H1 (cell line): ENCODE data around the gene PODN. TPM values are rescaled to one million over a fixed set of nuclear protein-coding genes. Genes with fewer than 3 reads are reported as not detected.

Experiments used
- CTCF ChIA-PET: fragments of 300-600 bp; sonication (Branson Sonifier 250); formaldehyde crosslinking; loops from one replicate; lab custom pipeline; 2021; ENCODE audit not compliant: partially characterized antibody; lab: Charles Lee
- POLR2A ChIA-PET: fragments of 300-600 bp; sonication (Branson Sonifier 250); formaldehyde crosslinking; loops from one replicate; lab custom pipeline; 2021; ENCODE audit warnings: inconsistent platforms; ENCODE audit not compliant: partially characterized antibody; lab: Charles Lee
- DNase-seq, 2 experiments: peaks; one replicate each; pipeline versions ENCODE4 v3.0.0 to v3.0.0-alpha.2; 2010 to 2022; ENCODE audit warnings: low spot score in 2 of 2, low read depth in 1 of 2, mixed read lengths in 1 of 2
- FAIRE-seq: peaks from 2 replicates; lab custom pipeline; 2011; peaks lifted over from hg19 to GRCh38; lab: Jason Lieb, UNC
- H2AFZ ChIP-seq: 2 replicates; pipeline ENCODE4 v1.8.1; 2012; ENCODE audit warnings: low read length, inconsistent platforms
- H2AK5ac ChIP-seq: 2 replicates; pipeline ENCODE4 v1.6.1; 2013; ENCODE audit warnings: low read depth, low read length
- H2BK120ac ChIP-seq: replicated peaks from 2 replicates; pipeline ENCODE3; 2013; ENCODE audit warnings: low read depth, low read length, inconsistent platforms
- H2BK12ac ChIP-seq: 2 replicates; pipeline ENCODE4 v1.6.1; 2013; ENCODE audit warnings: low read depth, low read length
- H2BK15ac ChIP-seq: 2 replicates; pipeline ENCODE4 v1.6.1; 2013; ENCODE audit warnings: low read length
- H2BK20ac ChIP-seq: 2 replicates; pipeline ENCODE4 v1.6.1; 2013; ENCODE audit warnings: low read length
- H2BK5ac ChIP-seq: 2 replicates; pipeline ENCODE4 v1.6.1; 2013; ENCODE audit warnings: low read depth, low read length
- H3K14ac ChIP-seq: 2 replicates; pipeline ENCODE4 v1.6.1; 2013; ENCODE audit warnings: inconsistent platforms; ENCODE audit not compliant: insufficient read length
- H3K18ac ChIP-seq: 2 replicates; pipeline ENCODE4 v1.6.1; 2013; ENCODE audit warnings: low read length; ENCODE audit errors: extremely low read depth
- H3K23ac ChIP-seq: 2 replicates; pipeline ENCODE4 v1.6.1; 2013; ENCODE audit warnings: inconsistent platforms; ENCODE audit not compliant: insufficient read length
- H3K23me2 ChIP-seq: 2 replicates; pipeline ENCODE4 v1.6.1; 2013; ENCODE audit warnings: low read depth, low read length
- H3K27ac ChIP-seq: 2 replicates; pipeline ENCODE4 v1.6.1; 2011; ENCODE audit warnings: low read depth, low read length, inconsistent platforms
- H3K27me3 ChIP-seq, 4 experiments: replicated peaks in 1 of 4; 1 replicate in 1 of 4; 2 replicates in 3 of 4; pipeline versions ENCODE4 v1.6.1 to v1.8.1; 2011 to 2013; ENCODE audit warnings: low read length in 3 of 4, mild to moderate bottlenecking in 3 of 4, inconsistent platforms in 2 of 4, mixed read lengths in 2 of 4, moderate library complexity in 1 of 4; ENCODE audit not compliant: control insufficient read depth in 3 of 4, insufficient read depth in 3 of 4; ENCODE audit errors: extremely low read depth in 1 of 4
- H3K36me3 ChIP-seq, 4 experiments: 2 replicates each; pipeline versions ENCODE4 v1.6.1 to v1.8.1; 2011 to 2013; ENCODE audit warnings: mild to moderate bottlenecking in 4 of 4, low read length in 3 of 4, moderate library complexity in 2 of 4, control low read depth in 1 of 4, inconsistent platforms in 1 of 4; ENCODE audit not compliant: insufficient read depth in 4 of 4, control insufficient read depth in 2 of 4
- H3K4ac ChIP-seq: replicated peaks from 2 replicates; pipeline ENCODE3; 2013; ENCODE audit warnings: low read length, low read depth, mixed read lengths, inconsistent platforms; ENCODE audit not compliant: insufficient read length
- H3K4me1 ChIP-seq, 4 experiments: replicated peaks in 1 of 4; 1 replicate in 1 of 4; 2 replicates in 3 of 4; pipeline versions ENCODE4 v1.6.1 to v1.8.1; 2011 to 2013; ENCODE audit warnings: low read length in 3 of 4, inconsistent platforms in 2 of 4, mixed read lengths in 1 of 4; ENCODE audit not compliant: insufficient read depth in 4 of 4, control insufficient read depth in 3 of 4
- H3K4me2 ChIP-seq, 2 experiments: 2 replicates each; pipeline versions ENCODE4 v1.6.1 to v1.8.1; 2011 to 2013; ENCODE audit warnings: low read depth in 2 of 2, low read length in 2 of 2, control low read depth in 1 of 2, inconsistent platforms in 1 of 2, mild to moderate bottlenecking in 1 of 2; ENCODE audit not compliant: insufficient read depth in 1 of 2
- H3K4me3 ChIP-seq, 4 experiments: fragments of 200-600, 300-600 bp in 1 of 4; sonication (generic), shearing (Covaris generic), sonication (Bioruptor Twin) in 1 of 4; 2 replicates each; pipeline versions ENCODE4 v1.5.1 to v1.8.1; 2011 to 2016; ENCODE audit warnings: low read length in 4 of 4, low read depth in 3 of 4, control low read depth in 2 of 4, inconsistent platforms in 2 of 4, mild to moderate bottlenecking in 2 of 4, mixed read lengths in 1 of 4, moderate library complexity in 1 of 4; ENCODE audit not compliant: insufficient read depth in 2 of 4; ENCODE audit errors: extremely low read depth in 1 of 4
- H3K56ac ChIP-seq: replicated peaks from 2 replicates; pipeline ENCODE3; 2013; ENCODE audit warnings: low read depth, mild to moderate bottlenecking, mixed read lengths, low read length, inconsistent platforms; ENCODE audit not compliant: insufficient read length
- H3K79me1 ChIP-seq: 2 replicates; pipeline ENCODE4 v1.6.1; 2013; ENCODE audit warnings: low read depth, low read length, control low read depth
- H3K79me2 ChIP-seq, 2 experiments: 2 replicates each; pipeline versions ENCODE4 v1.6.1 to v1.8.1; 2012 to 2013; ENCODE audit warnings: low read length in 2 of 2, mild to moderate bottlenecking in 2 of 2, inconsistent platforms in 1 of 2; ENCODE audit not compliant: insufficient read depth in 2 of 2, control insufficient read depth in 1 of 2
- H3K9ac ChIP-seq, 4 experiments: replicated peaks in 1 of 4; 1 replicate in 1 of 4; 2 replicates in 3 of 4; pipeline versions ENCODE4 v1.6.1 to v1.8.1; 2011 to 2013; ENCODE audit warnings: low read depth in 3 of 4, low read length in 3 of 4, control low read depth in 2 of 4, mild to moderate bottlenecking in 2 of 4, moderate library complexity in 2 of 4, inconsistent platforms in 1 of 4; ENCODE audit errors: extremely low read depth in 1 of 4
- H3K9me3 ChIP-seq, 2 experiments: 2 replicates each; pipeline versions ENCODE4 v1.6.1 to v1.8.1; 2012 to 2013; ENCODE audit warnings: mild to moderate bottlenecking in 2 of 2, moderate library complexity in 2 of 2, control low read depth in 1 of 2, inconsistent platforms in 1 of 2, low read depth in 1 of 2, low read length in 1 of 2, mixed read lengths in 1 of 2; ENCODE audit not compliant: insufficient read depth in 2 of 2
- H4K20me1 ChIP-seq, 2 experiments: replicated peaks in 1 of 2; 2 replicates each; pipeline versions ENCODE3 to v1.8.1; 2011 to 2013; ENCODE audit warnings: inconsistent platforms in 2 of 2, low read length in 2 of 2, mild to moderate bottlenecking in 1 of 2; ENCODE audit not compliant: insufficient read depth in 2 of 2, control insufficient read depth in 1 of 2
- H4K5ac ChIP-seq: 2 replicates; pipeline ENCODE4 v1.6.1; 2013; ENCODE audit warnings: low read length, low read depth, mixed read lengths, inconsistent platforms; ENCODE audit not compliant: insufficient read length
- H4K8ac ChIP-seq: 2 replicates; pipeline ENCODE4 v1.8.0; 2013; ENCODE audit warnings: mild to moderate bottlenecking, moderate library complexity, low read length, inconsistent platforms; ENCODE audit not compliant: insufficient read depth; ENCODE audit errors: extremely low read depth
- H4K91ac ChIP-seq: replicated peaks from 2 replicates; pipeline ENCODE3; 2013; ENCODE audit warnings: low read length, mixed read lengths, inconsistent platforms; ENCODE audit not compliant: insufficient read length
- CHD2 ChIP-seq: IDR thresholded peaks from 2 replicates; pipeline ENCODE4 v1.6.1; 2012; ENCODE audit warnings: low read length, improper control_type of control experiment
- FOSL1 ChIP-seq: IDR thresholded peaks from 2 replicates; pipeline ENCODE4 v1.6.1; 2011; ENCODE audit warnings: mild to moderate bottlenecking, low read depth, low read length, moderate library complexity; ENCODE audit not compliant: insufficient read depth
- GTF2F1 ChIP-seq: IDR thresholded peaks from 2 replicates; pipeline ENCODE4 v1.6.1; 2012; ENCODE audit warnings: low read depth, low read length, improper control_type of control experiment, borderline replicate concordance
- MAFK ChIP-seq: IDR thresholded peaks from 2 replicates; pipeline ENCODE4 v1.6.1; 2012; ENCODE audit warnings: low read depth, mild to moderate bottlenecking, improper control_type of control experiment, low read length
- POLR2AphosphoS5 ChIP-seq: IDR thresholded peaks from 2 replicates; pipeline ENCODE4 v1.6.1; 2011; ENCODE audit warnings: low read depth, low read length
- RBBP5 ChIP-seq: IDR thresholded peaks from 2 replicates; pipeline ENCODE4 v1.7.1; 2012; ENCODE audit warnings: low read depth, mild to moderate bottlenecking, inconsistent platforms, low read length, moderate library complexity, borderline replicate concordance
- RNF2 ChIP-seq: fragments of 200-900, 300-1000 bp; sonication (generic); IDR thresholded peaks from 2 replicates; pipeline ENCODE4 v1.7.1; 2016; ENCODE audit warnings: borderline replicate concordance, low read depth, mild to moderate bottlenecking, antibody characterized with exemption, low read length; ENCODE audit not compliant: poor library complexity, severe bottlenecking; ENCODE audit errors: missing control alignments
- SIN3A ChIP-seq, 2 experiments: IDR thresholded peaks in 1 of 2; conservative IDR thresholded peaks in 1 of 2; 2 replicates each; pipeline ENCODE4 v1.6.1; 2011 to 2012; ENCODE audit warnings: low read length in 2 of 2, improper control_type of control experiment in 1 of 2, low read depth in 1 of 2, mild to moderate bottlenecking in 1 of 2
- SIRT6 ChIP-seq: IDR thresholded peaks from one replicate; pipeline ENCODE4 v1.7.1; 2012; ENCODE audit warnings: low read length, inconsistent platforms
- SUZ12 ChIP-seq: fragments of 200-600 bp; sonication (generic); IDR thresholded peaks from 2 replicates; pipeline ENCODE4 v1.6.1; 2012; ENCODE audit warnings: mild to moderate bottlenecking, inconsistent platforms, low read length, moderate library complexity, mixed read lengths
- ZNF274 ChIP-seq: IDR thresholded peaks from 2 replicates; pipeline ENCODE4 v1.7.0; 2012; ENCODE audit warnings: low read length, borderline replicate concordance; ENCODE audit errors: extremely low read depth
- WGBS, 2 experiments: shearing (Covaris generic) in 1 of 2; methylation state at CpG; one replicate each; pipeline versions ENCODE4 v1.1.6 to v1.1.7; 2013 to 2015; ENCODE audit warnings: low lambda C conversion rate in 2 of 2, mixed read lengths in 2 of 2, inconsistent platforms in 1 of 2, low coverage in 1 of 2, missing lambda C conversion rate in 1 of 2; ENCODE audit not compliant: insufficient replicate concordance in 2 of 2, insufficient coverage in 1 of 2, insufficient read length in 1 of 2; ENCODE audit errors: extremely low coverage in 1 of 2, missing lambda C conversion rate in 1 of 2; 5-methylcytosine and 5-hydroxymethylcytosine counted together
- polyA plus RNA-seq, 7 experiments: library from polyadenylated mRNA; depleted of rRNA in 3 of 7; stranded (reverse) in 5 of 7; unstranded in 2 of 7; fragments of >200 nt in 5 of 7; fragments of 200-250 nt in 2 of 7; gene quantifications; 1 replicate in 5 of 7; 2 replicates in 1 of 7; 4 replicates in 1 of 7; pipeline versions ENCODE4 v1.2.1 to v1.2.3, GENCODE V29; 2011 to 2013; ENCODE audit warnings: missing spikeins in 2 of 7, mixed read lengths in 2 of 7
- total RNA-seq: library from RNA; stranded (reverse); fragmentation: NEBNext Ultra II Directional; extraction: Animal tissue kit (Norgen Biotek cat#: 25700); gene quantifications from 2 replicates; pipeline ENCODE4 v1.2.1, GENCODE V29; 2021

The PODN gene
- total and polyA plus RNA-seq, 2 of the 8 experiments (the other 6 are each of a cell fraction or from before 2014, with no cell fraction given): 0.11 to 0.17 TPM

GRCh38 chr1:53108646-53109580 lies 46.9 kb downstream of the PODN start:
- DNase-seq: no peak
- Histone ChIP-seq H4K91ac (no peak overlapping the region), H4K8ac (no peak overlapping the region; the same call in 1 of the 2 replicates), H3K79me2 (no peaks in the 10 kb centered on the region), H2BK20ac (no peak overlapping the region), H3K14ac (no peak overlapping the region), H3K9ac (no peak overlapping the region), H3K4me2 (no peak overlapping the region), H3K18ac (no peak overlapping the region), H2BK120ac (no peak overlapping the region), H2BK15ac (no peak overlapping the region), H3K23me2 (no peaks in the 10 kb centered on the region), H3K9me3 (peaks cover 0 to 4% of the 10 kb centered on the region in 2 experiments; a peak in 2 of 4 replicates), H2BK5ac (no peak overlapping the region), H3K56ac (no peak overlapping the region), H2AK5ac (no peak overlapping the region), H3K27me3 (peaks cover 0 to 3% (median 0%) of the 10 kb centered on the region in 4 experiments; a peak in 1 of 7 replicates), H3K27ac (no peak overlapping the region), H3K4me1 (peaks cover 0 to 5% (median under 1%) of the 10 kb centered on the region in 4 experiments; a peak in 1 of 7 replicates), H3K4ac (no peak overlapping the region), H3K36me3 (no peaks in the 10 kb centered on the region), H2AFZ (no peak overlapping the region), H3K23ac (no peak overlapping the region), H2BK12ac (no peak overlapping the region), H4K5ac (no peak overlapping the region), H4K20me1 (no peaks in the 10 kb centered on the region), H3K79me1 (no peaks in the 10 kb centered on the region), H3K4me3 (no peak overlapping the region)
- ChIA-PET CTCF (interaction anchor here (0.6 to 1.4 kb wide), 6 partner anchors 12 to 40 kb away, joined by 3 to 6 read pairs (median 3); no protein-coding TSS in a partner anchor), POLR2A (interaction anchor here (0.8 to 0.9 kb wide), 2 partner anchors 9 to 14 kb away, joined by 3 read pairs; no protein-coding TSS in a partner anchor)
- FAIRE-seq: no peak
- WGBS, 2 experiments: 89% methylated on average over 14 of the region's 14 CpGs; no CpG with 5 or more reads in 1 of the 2 experiments
- TF ChIP-seq SIN3A (conservative IDR thresholded peaks at IDR 0.05 in 1 of 2, IDR thresholded peaks at IDR 0.05 in 1 of 2; ENCODE audit: low read depth in 1 of 2, low read length in 2 of 2) (no peak), RNF2 (no peak), ZNF274 (no peak), RBBP5 (no peak), CHD2 (no peak), SIRT6 (no peak), GTF2F1 (no peak), FOSL1 (no peak), MAFK (no peak), SUZ12 (no peak), POLR2AphosphoS5 (no peak)
